ENCODE results near the gene CEL.
"Not testable (repeated sequence)": the region's sequence is repeated elsewhere in the genome, so short reads cannot be mapped to it uniquely, and the experiment has no call there.

DNA sequence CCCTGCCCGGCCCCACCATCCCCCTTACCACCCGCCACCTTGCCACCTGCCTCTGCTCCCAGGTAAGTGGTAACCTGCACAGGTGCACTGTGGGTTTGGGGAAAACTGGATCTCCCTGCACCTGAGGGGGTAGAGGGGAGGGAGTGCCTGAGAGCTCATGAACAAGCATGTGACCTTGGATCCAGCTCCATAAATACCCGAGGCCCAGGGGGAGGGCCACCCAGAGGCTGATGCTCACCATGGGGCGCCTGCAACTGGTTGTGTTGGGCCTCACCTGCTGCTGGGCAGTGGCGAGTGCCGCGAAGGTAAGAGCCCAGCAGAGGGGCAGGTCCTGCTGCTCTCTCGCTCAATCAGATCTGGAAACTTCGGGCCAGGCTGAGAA is at the start of gene CEL:
- TF ChIP-seq, protein P1, sequence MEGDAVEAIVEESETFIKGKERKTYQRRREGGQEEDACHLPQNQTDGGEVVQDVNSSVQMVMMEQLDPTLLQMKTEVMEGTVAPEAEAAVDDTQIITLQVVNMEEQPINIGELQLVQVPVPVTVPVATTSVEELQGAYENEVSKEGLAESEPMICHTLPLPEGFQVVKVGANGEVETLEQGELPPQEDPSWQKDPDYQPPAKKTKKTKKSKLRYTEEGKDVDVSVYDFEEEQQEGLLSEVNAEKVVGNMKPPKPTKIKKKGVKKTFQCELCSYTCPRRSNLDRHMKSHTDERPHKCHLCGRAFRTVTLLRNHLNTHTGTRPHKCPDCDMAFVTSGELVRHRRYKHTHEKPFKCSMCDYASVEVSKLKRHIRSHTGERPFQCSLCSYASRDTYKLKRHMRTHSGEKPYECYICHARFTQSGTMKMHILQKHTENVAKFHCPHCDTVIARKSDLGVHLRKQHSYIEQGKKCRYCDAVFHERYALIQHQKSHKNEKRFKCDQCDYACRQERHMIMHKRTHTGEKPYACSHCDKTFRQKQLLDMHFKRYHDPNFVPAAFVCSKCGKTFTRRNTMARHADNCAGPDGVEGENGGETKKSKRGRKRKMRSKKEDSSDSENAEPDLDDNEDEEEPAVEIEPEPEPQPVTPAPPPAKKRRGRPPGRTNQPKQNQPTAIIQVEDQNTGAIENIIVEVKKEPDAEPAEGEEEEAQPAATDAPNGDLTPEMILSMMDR (IDR thresholded peaks at IDR 0.05) = not testable (repeated sequence)
- TF ChIP-seq POLR2A (IDR thresholded peaks at IDR 0.05) = not testable (repeated sequence)

Measured in prostate gland (tissue), 2 donors.